GM19372 (cell line): ENCODE results near the gene C1QTNF8.
"Not testable (repeated sequence)": the region's sequence is repeated elsewhere in the genome, so short reads cannot be mapped to it uniquely, and the experiment has no call there.

Experiments used
- ATAC-seq: cut with Tn5 transposase; IDR thresholded peaks from one replicate; pipeline ENCODE4 v1.9.1; 2021; ENCODE audit warnings: mild to moderate bottlenecking, low read depth, moderate library complexity; ENCODE audit not compliant: unreplicated experiment

C1QTNF8 gene

GRCh38 chr16:1095450-1096168 lies 435 bp downstream of the C1QTNF8 start:
- no peak for ATAC-seq

- ATAC-seq, result no peak
Observed at GRCh38 chr16:1094601-1095449, 1.2 kb downstream of the C1QTNF8 start.

GRCh38 chr16:1094124-1094479 lies 1.9 kb downstream of the C1QTNF8 start:
- ATAC-seq, result no peak

GRCh38 chr16:1093284-1094123 lies 2.5 kb downstream of the C1QTNF8 start:
- no peak for ATAC-seq

- ATAC-seq, result not testable (repeated sequence)
Observed at GRCh38 chr16:1092685-1093283, 3.3 kb downstream of the C1QTNF8 start.

- ATAC-seq, result no peak
Observed at GRCh38 chr16:1091992-1092552, 4.0 kb downstream of the C1QTNF8 start.

GRCh38 chr16:1090620-1091587 lies 5.1 kb downstream of the C1QTNF8 start:
- no peak for ATAC-seq

GRCh38 chr16:1089822-1090619 lies 6.0 kb downstream of the C1QTNF8 start:
- no peak for ATAC-seq

GRCh38 chr16:1089439-1089821 lies 6.6 kb downstream of the C1QTNF8 start:
- no peak for ATAC-seq

GRCh38 chr16:1088295-1089170 lies 7.5 kb downstream of the C1QTNF8 start:
- ATAC-seq, result no peak

- ATAC-seq, result not testable (repeated sequence)
Observed at GRCh38 chr16:1086443-1086842, 9.6 kb downstream of the C1QTNF8 start.

GRCh38 chr16:1084971-1085370 lies 11.1 kb downstream of the C1QTNF8 start:
- ATAC-seq, result no peak

GRCh38 chr16:1082952-1083675 lies 12.9 kb downstream of the C1QTNF8 start:
- ATAC-seq, result no peak

- ATAC-seq, result no peak
Observed at GRCh38 chr16:1082266-1082951, 13.6 kb downstream of the C1QTNF8 start.

GRCh38 chr16:1081734-1082265 lies 14.2 kb downstream of the C1QTNF8 start:
- ATAC-seq, result no peak
